HepG2 (cell line): ENCODE results near the gene ARHGAP4.

Experiments used
- FOXA3 ChIP-seq: IDR thresholded peaks from 2 replicates; pipeline ENCODE4 v1.6.1; 2016; ENCODE audit warnings: missing genetic modification reagents, missing compliant biosample characterization
- NFE2 ChIP-seq: sonication (generic); formaldehyde crosslinking; IDR thresholded peaks from 2 replicates; pipeline ENCODE4 v1.4.0; 2020; ENCODE audit warnings: missing genetic modification reagents

- TF ChIP-seq NFE2 (no peak), FOXA3 (CRISPR knock-in tag) (no peak)
Measured at GRCh38 chrX:153948847-153949805, 23.1 kb upstream of the ARHGAP4 start.
